ENCODE measurements around the gene CCT8L2. TPM values are rescaled to one million over a fixed set of nuclear protein-coding genes. Genes with fewer than 3 reads are reported as not detected.
"Not testable (repeated sequence)": the region's sequence is repeated elsewhere in the genome, so short reads cannot be mapped to it uniquely, and the experiment has no call there.

CCT8L2 gene
- total RNA-seq, 4 donors from 2014 or later, result not detected

GRCh38 chr22:16586991-16587390 lies 5.6 kb downstream of the CCT8L2 start:
- intact Hi-C loops (cut with DNase I), result no loop called here
- no peak for TF ChIP-seq POLR2A (IDR thresholded peaks at IDR 0.05)
- TF ChIP-seq CTCF (IDR thresholded peaks at IDR 0.05), result no peak
- Histone ChIP-seq H3K4me1 (no peaks in the 10 kb centered on the region), H3K36me3 (no peaks in the 10 kb centered on the region), H3K27me3 (no peaks in the 10 kb centered on the region), H3K27ac (no peak overlapping the region), H3K9me3 (no peaks in the 10 kb centered on the region), H3K4me3 (no peak overlapping the region)
- 44 to 54% methylated on average over 3 of the region's 3 CpGs for WGBS, 2 donors
- DNase-seq, result no peak

GRCh38 chr22:16586170-16586569 lies 6.4 kb downstream of the CCT8L2 start:
- Histone ChIP-seq H3K4me1 (no peaks in the 10 kb centered on the region), H3K36me3 (no peaks in the 10 kb centered on the region), H3K27me3 (no peaks in the 10 kb centered on the region), H3K27ac (no peak overlapping the region), H3K9me3 (no peaks in the 10 kb centered on the region), H3K4me3 (no peak overlapping the region)
- TF ChIP-seq POLR2A (IDR thresholded peaks at IDR 0.05), result no peak
- DNase-seq, result no peak
- intact Hi-C loops (cut with DNase I), result no loop called here
- 49 to 86% methylated on average over 1 to 2 of the region's 2 CpGs for WGBS, 2 donors

DNA sequence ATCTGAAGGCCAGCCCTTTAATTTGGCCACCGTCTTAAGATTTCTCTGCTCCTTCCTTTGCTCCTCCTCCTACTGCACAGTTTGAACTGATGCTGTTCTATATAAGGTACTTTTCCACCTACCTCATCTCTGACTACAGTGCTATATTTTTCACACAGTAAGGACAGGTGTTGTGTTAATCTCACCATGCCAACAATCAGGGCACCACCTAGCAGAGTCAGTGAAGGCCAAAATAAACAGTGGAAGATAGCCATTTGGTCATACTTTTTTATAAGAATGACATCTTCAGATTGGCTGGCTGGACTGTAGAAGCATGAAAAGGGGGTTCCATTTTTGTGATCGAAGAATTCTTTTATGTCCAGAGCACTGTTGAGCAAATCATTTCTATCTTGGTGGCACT lies 11.7 kb downstream of the CCT8L2 start:
- H3K4me1 ChIP-seq; H3K36me3 ChIP-seq; DNase-seq; H3K4me3 ChIP-seq; intact Hi-C loops (cut with DNase I); H3K9me3 ChIP-seq; H3K27ac ChIP-seq; H3K27me3 ChIP-seq: not testable (repeated sequence)
- WGBS, 2 donors, result 81 to 83% methylated on average over 1 of the region's 2 CpGs

DNA sequence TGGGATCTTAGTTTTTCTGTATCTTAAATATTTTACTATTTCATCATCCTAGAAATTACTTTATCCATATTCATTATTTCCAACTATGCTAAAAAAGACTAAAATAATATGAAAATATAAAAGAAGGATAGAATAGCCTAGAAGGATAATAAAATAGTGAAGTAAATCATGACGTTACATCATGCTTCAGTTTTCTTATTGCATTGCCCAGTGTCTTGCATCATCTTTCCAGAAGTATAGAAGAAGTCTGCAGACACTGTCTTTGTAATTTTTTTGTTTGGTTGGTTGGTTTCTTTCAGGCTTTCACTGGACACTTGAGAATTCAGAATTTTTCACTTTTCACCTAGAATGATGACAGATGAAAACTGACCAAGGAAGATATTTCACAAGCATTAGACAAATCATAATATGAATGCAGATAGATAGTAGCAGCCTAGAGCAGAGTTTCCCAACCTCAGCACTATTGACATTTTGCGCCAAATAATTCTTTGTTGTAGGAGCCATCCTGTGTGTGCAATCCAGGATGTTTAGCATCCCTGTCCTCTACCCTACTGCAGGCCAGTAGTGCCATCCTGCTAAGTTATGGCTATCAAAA lies 23.3 kb downstream of the CCT8L2 start:
- H3K4me1 ChIP-seq; H3K4me3 ChIP-seq; H3K27ac ChIP-seq; H3K36me3 ChIP-seq; intact Hi-C loops (cut with DNase I); DNase-seq; H3K9me3 ChIP-seq; H3K27me3 ChIP-seq: not testable (repeated sequence)
- WGBS, 2 donors, result 35 to 57% methylated on average over 1 to 2 of the region's 2 CpGs

DNA sequence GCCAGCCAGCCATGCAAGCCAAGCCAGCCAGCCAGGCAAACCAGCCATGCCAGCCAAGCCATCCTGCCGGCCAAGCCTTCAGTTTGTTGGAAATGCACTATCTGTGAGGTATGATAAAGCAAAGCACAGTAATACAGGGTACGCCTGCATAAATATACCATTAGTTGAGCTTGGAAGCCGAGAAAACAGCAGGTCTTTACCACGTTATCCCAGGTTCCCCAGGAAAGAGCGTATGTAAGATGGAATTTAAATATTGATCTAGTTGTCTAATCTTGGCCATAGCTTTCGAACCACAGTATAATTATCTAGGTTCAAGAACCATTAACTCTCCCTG lies 24.2 kb downstream of the CCT8L2 start:
- no peak for DNase-seq
- 60 to 81% methylated on average over 5 to 6 of the region's 6 CpGs for WGBS, 2 donors
- H3K4me3 ChIP-seq, result no peak overlapping the region

GRCh38 chr22:16567617-16568424 lies 24.8 kb downstream of the CCT8L2 start:
- H3K27ac ChIP-seq; H3K4me3 ChIP-seq; H3K36me3 ChIP-seq; DNase-seq; intact Hi-C loops (cut with DNase I); H3K4me1 ChIP-seq; H3K27me3 ChIP-seq: not testable (repeated sequence)
- WGBS, 2 donors, result no CpG with 5 or more reads among the region's 13 CpGs
- peaks cover 0 to 23% (median 5%) of the 10 kb centered on the region in 3 donors for H3K9me3 ChIP-seq

More for the DNA sequence above, 24.2 kb downstream of the CCT8L2 start:
- TF ChIP-seq POLR2A (IDR thresholded peaks at IDR 0.05) (no peak), CTCF (IDR thresholded peaks at IDR 0.05) (no peak)
- Histone ChIP-seq H3K27ac (no peak overlapping the region), H3K36me3 (no peaks in the 10 kb centered on the region), H3K27me3 (no peaks in the 10 kb centered on the region), H3K9me3 (peaks cover 0 to 19% (median 5%) of the 10 kb centered on the region in 3 donors), H3K4me1 (no peaks in the 10 kb centered on the region)
- intact Hi-C loops (cut with DNase I), result no loop called here

DNA sequence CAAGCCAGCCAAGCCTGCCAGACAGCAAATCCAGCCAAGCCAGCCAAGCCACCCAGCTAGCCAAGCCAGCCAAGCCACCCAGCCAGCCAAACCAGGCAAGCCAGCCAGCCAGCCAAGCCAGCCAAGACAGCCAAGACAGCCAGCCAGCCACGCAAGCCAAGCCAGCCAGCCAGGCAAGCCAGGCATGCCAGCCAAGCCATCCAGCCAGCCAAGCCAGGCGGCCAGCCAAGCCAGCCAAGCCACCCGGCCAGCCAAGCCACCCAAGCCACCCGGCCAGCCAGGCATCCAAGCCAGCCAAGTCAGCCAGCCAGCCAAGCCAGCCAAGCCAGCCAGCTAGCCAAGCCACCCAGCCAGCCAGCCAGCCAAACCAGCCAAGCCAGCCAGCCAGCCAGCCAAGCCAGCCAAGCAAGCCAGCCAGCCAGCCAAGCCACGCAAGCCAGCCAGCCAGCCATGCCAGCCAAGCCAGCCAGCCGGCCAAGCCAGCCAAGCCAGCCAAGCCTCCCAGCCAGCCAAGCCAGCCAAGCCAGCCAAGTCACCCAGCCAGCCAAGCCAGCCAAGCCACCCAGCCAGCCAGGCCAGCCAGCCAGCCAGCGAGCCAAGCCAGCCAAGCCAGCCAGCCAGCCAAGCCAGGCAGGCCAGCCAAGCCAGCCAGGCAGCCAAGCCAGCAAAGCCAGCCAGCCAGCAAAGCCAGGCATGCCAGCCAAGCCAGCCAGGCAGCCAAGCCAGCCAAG lies 26.0 kb downstream of the CCT8L2 start:
- H3K4me1 ChIP-seq; DNase-seq; H3K4me3 ChIP-seq; H3K36me3 ChIP-seq; intact Hi-C loops (cut with DNase I); H3K27me3 ChIP-seq; H3K27ac ChIP-seq: not testable (repeated sequence)
- 43 to 50% methylated on average over 2 to 3 of the region's 7 CpGs for WGBS, 2 donors
- peaks cover 0 to 33% (median 5%) of the 10 kb centered on the region in 3 donors for H3K9me3 ChIP-seq

GRCh38 chr22:16565585-16566420 lies 26.8 kb downstream of the CCT8L2 start:
- H3K4me1 ChIP-seq; intact Hi-C loops (cut with DNase I); H3K27me3 ChIP-seq; DNase-seq; H3K36me3 ChIP-seq; H3K27ac ChIP-seq; H3K4me3 ChIP-seq: not testable (repeated sequence)
- WGBS, 2 donors, result 40% methylated on average over 2 of the region's 15 CpGs; no CpG with 5 or more reads in 1 of the 2 donors
- peaks cover 0 to 39% (median 5%) of the 10 kb centered on the region in 3 donors for H3K9me3 ChIP-seq

GRCh38 chr22:16564837-16565584 lies 27.6 kb downstream of the CCT8L2 start:
- intact Hi-C loops (cut with DNase I), result not testable (repeated sequence)

More at GRCh38 chr22:16564837-16565584, 27.6 kb downstream of the CCT8L2 start:
- WGBS, 2 donors, result 80% methylated on average over 1 of the region's 6 CpGs; no CpG with 5 or more reads in 1 of the 2 donors
- not testable (repeated sequence) for DNase-seq, H3K36me3 ChIP-seq, H3K4me1 ChIP-seq, H3K4me3 ChIP-seq, H3K27ac ChIP-seq, H3K27me3 ChIP-seq
- peaks cover 0 to 42% (median 5%) of the 10 kb centered on the region in 3 donors for H3K9me3 ChIP-seq

All from esophagus squamous epithelium (tissue), 5 donors.